ENCODE measurements around the gene FOXP3. TPM values are rescaled to one million over a fixed set of nuclear protein-coding genes. Genes with fewer than 3 reads are reported as not detected.

FOXP3 gene
- total RNA-seq, 1 donor from 2014 or later: 0.26 TPM

DNA sequence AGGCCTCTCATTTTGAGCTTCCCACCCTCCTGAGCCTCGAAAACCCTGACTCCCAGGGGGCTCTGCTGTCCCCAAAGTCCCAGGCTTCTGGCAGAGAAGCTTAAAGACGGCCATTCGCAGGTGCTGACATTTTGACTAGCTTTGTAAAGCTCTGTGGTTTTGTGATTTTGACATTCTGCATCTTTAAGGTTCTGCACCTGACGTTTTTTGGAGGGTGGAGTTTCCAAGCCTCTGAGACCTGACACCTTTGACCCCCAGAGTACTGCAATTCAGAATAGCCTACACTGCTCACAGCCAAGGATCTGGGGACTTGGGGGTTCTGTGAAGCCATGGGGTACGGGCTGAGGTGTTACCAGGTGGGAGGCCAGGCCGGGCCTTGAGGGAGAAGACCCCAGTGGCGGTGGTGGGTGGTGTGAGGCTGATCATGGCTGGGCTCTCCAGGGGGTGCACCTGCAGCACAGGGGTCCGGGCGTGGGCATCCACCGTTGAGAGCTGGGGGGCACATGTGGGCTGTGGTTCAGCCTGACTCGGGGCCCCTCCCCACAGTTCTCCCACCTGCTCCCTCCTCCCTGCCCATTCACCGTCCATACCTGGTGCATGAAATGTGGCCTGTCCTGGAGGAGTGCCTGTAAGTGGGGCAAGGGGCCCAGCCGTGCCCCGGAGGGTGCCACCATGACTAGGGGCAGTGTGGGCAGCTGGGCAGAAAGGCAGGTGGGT, 7.3 kb downstream of the FOXP3 start:
- no peaks in the 10 kb centered on the region for H3K9me3 Mint-ChIP-seq (ENCODE audit: unreplicated experiment)
- no peak for DNase-seq (ENCODE audit: low spot score)
- no peaks in the 10 kb centered on the region for H3K4me1 Mint-ChIP-seq (ENCODE audit: unreplicated experiment)
- H3K27ac Mint-ChIP-seq (ENCODE audit: unreplicated experiment): no peak overlapping the region
- no peaks in the 10 kb centered on the region for H3K36me3 Mint-ChIP-seq (ENCODE audit: low read depth, unreplicated experiment)
- H3K27me3 Mint-ChIP-seq (ENCODE audit: unreplicated experiment): peaks cover 8% of the 10 kb centered on the region
- no peak overlapping the region for H3K4me3 Mint-ChIP-seq (ENCODE audit: unreplicated experiment)
- TF ChIP-seq, protein P1, sequence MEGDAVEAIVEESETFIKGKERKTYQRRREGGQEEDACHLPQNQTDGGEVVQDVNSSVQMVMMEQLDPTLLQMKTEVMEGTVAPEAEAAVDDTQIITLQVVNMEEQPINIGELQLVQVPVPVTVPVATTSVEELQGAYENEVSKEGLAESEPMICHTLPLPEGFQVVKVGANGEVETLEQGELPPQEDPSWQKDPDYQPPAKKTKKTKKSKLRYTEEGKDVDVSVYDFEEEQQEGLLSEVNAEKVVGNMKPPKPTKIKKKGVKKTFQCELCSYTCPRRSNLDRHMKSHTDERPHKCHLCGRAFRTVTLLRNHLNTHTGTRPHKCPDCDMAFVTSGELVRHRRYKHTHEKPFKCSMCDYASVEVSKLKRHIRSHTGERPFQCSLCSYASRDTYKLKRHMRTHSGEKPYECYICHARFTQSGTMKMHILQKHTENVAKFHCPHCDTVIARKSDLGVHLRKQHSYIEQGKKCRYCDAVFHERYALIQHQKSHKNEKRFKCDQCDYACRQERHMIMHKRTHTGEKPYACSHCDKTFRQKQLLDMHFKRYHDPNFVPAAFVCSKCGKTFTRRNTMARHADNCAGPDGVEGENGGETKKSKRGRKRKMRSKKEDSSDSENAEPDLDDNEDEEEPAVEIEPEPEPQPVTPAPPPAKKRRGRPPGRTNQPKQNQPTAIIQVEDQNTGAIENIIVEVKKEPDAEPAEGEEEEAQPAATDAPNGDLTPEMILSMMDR (IDR thresholded peaks at IDR 0.05; ENCODE audit: unreplicated experiment): no peak

DNA sequence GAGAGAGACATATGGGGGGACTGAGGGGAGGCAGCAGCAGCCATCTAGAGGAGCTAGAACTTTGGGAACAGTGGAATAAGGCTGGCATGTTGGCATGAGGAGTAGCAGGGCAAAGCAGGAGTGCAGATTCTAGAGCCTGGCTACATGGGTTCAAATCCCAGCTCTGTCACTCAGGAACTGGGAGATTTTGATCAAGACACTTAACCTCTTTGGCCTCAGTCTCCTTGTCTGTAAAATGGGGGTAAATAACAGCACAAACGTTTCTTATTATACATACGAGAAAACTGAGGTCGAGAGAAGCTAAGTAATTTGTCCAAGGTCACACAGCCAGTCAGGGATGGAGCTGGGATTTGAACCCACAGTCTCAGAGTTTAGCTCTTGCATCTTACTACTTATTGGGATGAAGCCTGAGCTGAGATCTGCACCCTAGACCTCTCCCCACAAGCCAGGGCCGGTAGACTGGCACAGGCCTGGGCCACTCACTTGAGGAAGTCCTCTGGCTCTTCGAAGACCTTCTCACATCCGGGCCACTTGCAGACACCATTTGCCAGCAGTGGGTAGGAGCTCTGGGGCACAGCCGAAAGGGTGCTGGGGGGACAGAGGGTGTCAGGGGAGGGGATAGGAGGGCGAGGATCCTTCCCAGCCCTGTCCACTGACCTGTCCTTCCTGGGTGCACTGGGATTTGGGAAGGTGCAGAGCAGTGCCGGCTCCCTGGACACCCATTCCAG, 8.1 kb downstream of the FOXP3 start:
- TF ChIP-seq, protein P1 (IDR thresholded peaks at IDR 0.05; ENCODE audit: unreplicated experiment): no peak
- H3K9me3 Mint-ChIP-seq (ENCODE audit: unreplicated experiment): no peaks in the 10 kb centered on the region
- no peak for DNase-seq (ENCODE audit: low spot score)
- H3K27me3 Mint-ChIP-seq (ENCODE audit: unreplicated experiment): peaks cover 6% of the 10 kb centered on the region
- H3K36me3 Mint-ChIP-seq (ENCODE audit: low read depth, unreplicated experiment): no peaks in the 10 kb centered on the region
- no peak overlapping the region for H3K27ac Mint-ChIP-seq (ENCODE audit: unreplicated experiment)
- H3K4me1 Mint-ChIP-seq (ENCODE audit: unreplicated experiment): no peaks in the 10 kb centered on the region
- H3K4me3 Mint-ChIP-seq (ENCODE audit: unreplicated experiment): no peak overlapping the region

DNA sequence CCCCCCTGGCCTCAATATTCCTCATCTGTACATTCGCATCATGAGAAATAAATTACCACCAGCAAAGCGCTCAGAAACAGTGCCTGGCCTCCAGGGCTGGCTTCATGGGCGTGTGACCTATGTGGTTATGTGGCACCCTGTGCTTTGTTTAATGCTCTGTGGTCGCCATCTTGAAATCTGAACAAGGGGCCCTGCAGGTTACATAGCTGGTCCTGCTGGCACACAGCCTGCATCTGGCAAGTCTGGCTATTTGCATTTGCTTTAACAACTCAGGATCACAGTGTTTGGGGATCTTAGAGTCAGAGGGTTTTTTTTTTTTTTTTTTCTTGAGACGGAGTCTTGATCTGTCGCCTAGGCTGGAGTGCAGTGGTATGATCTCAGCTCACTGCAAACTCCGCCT, 9.9 kb downstream of the FOXP3 start:
- no peaks in the 10 kb centered on the region for H3K4me1 Mint-ChIP-seq (ENCODE audit: unreplicated experiment)
- peaks cover 4% of the 10 kb centered on the region for H3K36me3 Mint-ChIP-seq (ENCODE audit: low read depth, unreplicated experiment)
- H3K9me3 Mint-ChIP-seq (ENCODE audit: unreplicated experiment): no peaks in the 10 kb centered on the region
- no peak overlapping the region for H3K4me3 Mint-ChIP-seq (ENCODE audit: unreplicated experiment)
- TF ChIP-seq, protein P1 (IDR thresholded peaks at IDR 0.05; ENCODE audit: unreplicated experiment): no peak
- no peak for DNase-seq (ENCODE audit: low spot score)
- H3K27ac Mint-ChIP-seq (ENCODE audit: unreplicated experiment): no peak overlapping the region
- H3K27me3 Mint-ChIP-seq (ENCODE audit: unreplicated experiment): peaks cover 4% of the 10 kb centered on the region

DNA sequence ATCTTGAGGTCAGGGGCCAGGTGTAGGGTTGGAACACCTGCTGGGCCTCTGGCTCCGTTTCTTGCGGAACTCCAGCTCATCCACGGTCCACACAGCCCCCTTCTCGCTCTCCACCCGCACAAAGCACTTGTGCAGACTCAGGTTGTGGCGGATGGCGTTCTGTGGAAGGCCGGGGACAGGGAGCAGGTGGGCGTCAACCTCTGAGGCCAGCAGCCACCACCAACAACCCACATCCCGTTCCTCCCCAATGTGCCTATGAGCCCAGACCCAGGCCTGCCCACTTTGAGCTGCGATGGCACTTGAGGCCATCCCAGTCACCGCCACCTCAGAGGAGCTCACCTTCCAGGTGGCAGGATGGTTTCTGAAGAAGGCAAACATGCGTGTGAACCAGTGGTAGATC, 13.2 kb downstream of the FOXP3 start:
- Mint-ChIP-seq H3K27me3 (ENCODE audit: unreplicated experiment) (peaks cover 2% of the 10 kb centered on the region), H3K4me1 (ENCODE audit: unreplicated experiment) (no peaks in the 10 kb centered on the region), H3K27ac (ENCODE audit: unreplicated experiment) (no peak overlapping the region), H3K9me3 (ENCODE audit: unreplicated experiment) (no peaks in the 10 kb centered on the region), H3K4me3 (ENCODE audit: unreplicated experiment) (no peak overlapping the region), H3K36me3 (ENCODE audit: low read depth, unreplicated experiment) (peaks cover 4% of the 10 kb centered on the region)
- TF ChIP-seq, protein P1 (IDR thresholded peaks at IDR 0.05; ENCODE audit: unreplicated experiment): no peak
- DNase-seq (ENCODE audit: low spot score): no peak

DNA sequence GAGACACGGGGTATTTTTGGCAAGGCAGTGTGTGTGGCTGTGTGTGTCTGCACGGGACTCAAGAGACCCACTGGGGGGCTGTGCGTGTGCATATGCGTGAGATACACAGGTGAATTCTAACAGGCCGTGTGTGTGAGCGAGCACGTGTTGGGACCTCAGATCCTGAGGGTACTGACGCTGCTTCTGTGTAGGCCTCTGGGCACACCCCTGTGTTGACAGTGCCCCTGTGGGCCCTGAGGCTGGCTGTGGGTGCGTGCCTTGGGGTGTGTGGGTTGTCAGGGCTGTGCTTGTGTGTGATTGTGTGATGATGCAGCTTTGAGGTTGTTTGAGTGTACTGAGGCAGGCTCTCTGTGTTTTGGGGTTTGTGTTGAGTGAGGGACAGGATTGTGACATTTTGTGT, 13.9 kb downstream of the FOXP3 start:
- no peak for DNase-seq (ENCODE audit: low spot score)
- H3K27ac Mint-ChIP-seq (ENCODE audit: unreplicated experiment): no peak overlapping the region
- H3K4me1 Mint-ChIP-seq (ENCODE audit: unreplicated experiment): no peaks in the 10 kb centered on the region
- peaks cover 4% of the 10 kb centered on the region for H3K36me3 Mint-ChIP-seq (ENCODE audit: low read depth, unreplicated experiment)
- peaks cover 2% of the 10 kb centered on the region for H3K27me3 Mint-ChIP-seq (ENCODE audit: unreplicated experiment)
- TF ChIP-seq, protein P1 (IDR thresholded peaks at IDR 0.05; ENCODE audit: unreplicated experiment): no peak
- H3K4me3 Mint-ChIP-seq (ENCODE audit: unreplicated experiment): peak overlapping the region; percentile 15
- no peaks in the 10 kb centered on the region for H3K9me3 Mint-ChIP-seq (ENCODE audit: unreplicated experiment)

Data from endothelial cell (in vitro differentiated cells).